HG03342 (cell line): ENCODE data around the gene NXPE2.

Experiments
- ATAC-seq: cut with Tn5 transposase; IDR thresholded peaks from one replicate; pipeline ENCODE4 v1.9.1; 2021; ENCODE audit warnings: mild to moderate bottlenecking, moderate library complexity; ENCODE audit not compliant: unreplicated experiment

NXPE2 gene

GRCh38 chr11:114738954-114739353 lies 60.6 kb downstream of the NXPE2 start:
- no peak for ATAC-seq

GRCh38 chr11:114745150-114745671 lies 66.9 kb downstream of the NXPE2 start:
- ATAC-seq, result no peak

- no peak for ATAC-seq
These were observed 67.7 kb downstream of the NXPE2 start for GRCh38 chr11:114746013-114746412.
